ENCODE data around the gene CIP2A.

CIP2A gene

DNA sequence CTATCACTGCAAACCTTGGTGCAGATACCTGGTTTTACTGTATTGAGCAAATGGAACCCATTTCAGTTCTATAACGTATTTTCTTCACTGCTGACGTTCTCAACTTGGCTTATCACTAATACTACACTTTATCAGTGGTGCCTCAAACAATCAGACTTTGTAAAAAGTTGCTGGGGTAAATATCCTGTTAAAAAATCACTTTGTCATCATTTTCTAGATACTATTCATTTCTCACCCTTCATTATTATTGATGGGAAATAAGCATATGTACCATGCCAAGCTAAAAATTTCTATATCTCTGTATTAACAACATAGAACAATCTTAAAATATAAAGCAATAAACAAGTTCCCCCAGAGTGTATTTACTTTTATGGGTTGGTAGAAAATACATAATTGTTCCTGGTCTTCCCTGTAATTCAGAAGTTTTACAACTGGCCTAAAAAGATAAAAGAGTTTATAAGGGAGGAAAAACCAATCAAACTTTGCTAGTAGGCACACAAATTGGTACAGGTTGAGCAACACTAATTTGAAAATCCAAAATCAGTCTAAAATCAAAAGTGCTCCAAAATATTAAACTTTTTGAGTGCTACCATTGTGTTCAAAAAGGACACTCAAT, 33.2 kb downstream of the CIP2A start:
- H3K36me3 ChIP-seq (ENCODE audit: control insufficient read depth, insufficient read depth, low read length), result peaks cover 5% of the 10 kb centered on the region
- no peak overlapping the region for H3K4me3 ChIP-seq (ENCODE audit: low read depth, low read length)
- H3K4me1 ChIP-seq (ENCODE audit: control insufficient read depth, insufficient read depth, low read length), result no peaks in the 10 kb centered on the region
- no peaks in the 10 kb centered on the region for H3K9me3 ChIP-seq (ENCODE audit: control insufficient read depth, insufficient read depth, low read length)
- H3K27me3 ChIP-seq (ENCODE audit: control insufficient read depth, insufficient read depth, low read length), result no peaks in the 10 kb centered on the region
- H3K9ac ChIP-seq (ENCODE audit: low read depth, low read length), result no peak overlapping the region

GRCh38 chr3:108554913-108555571, 34.2 kb downstream of the CIP2A start:
- Histone ChIP-seq H3K4me3 (ENCODE audit: low read depth, low read length) (no peak overlapping the region), H3K9me3 (ENCODE audit: control insufficient read depth, insufficient read depth, low read length) (no peaks in the 10 kb centered on the region), H3K4me1 (ENCODE audit: control insufficient read depth, insufficient read depth, low read length) (no peaks in the 10 kb centered on the region), H3K36me3 (ENCODE audit: control insufficient read depth, insufficient read depth, low read length) (peaks cover 5% of the 10 kb centered on the region), H3K9ac (ENCODE audit: low read depth, low read length) (no peak overlapping the region), H3K27me3 (ENCODE audit: control insufficient read depth, insufficient read depth, low read length) (no peaks in the 10 kb centered on the region)

DNA sequence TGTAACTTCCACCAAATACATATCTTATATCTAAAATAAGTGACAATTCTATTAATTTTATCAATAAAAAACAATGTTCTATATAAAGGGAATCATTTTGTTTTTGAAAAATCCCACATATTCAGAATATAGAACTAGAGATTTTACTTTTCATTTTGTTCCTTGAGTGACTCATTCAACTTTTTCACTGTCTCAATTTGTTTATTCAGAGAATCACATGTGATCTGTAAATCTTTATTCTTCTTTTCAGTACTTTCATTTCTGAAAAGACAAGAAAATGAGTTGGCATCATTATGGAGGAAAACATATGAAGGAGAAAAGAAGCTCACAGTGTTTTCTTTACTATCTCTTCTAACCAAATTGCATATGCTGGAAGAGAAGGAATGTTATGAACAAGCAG, 35.0 kb downstream of the CIP2A start:
- H3K36me3 ChIP-seq (ENCODE audit: control insufficient read depth, insufficient read depth, low read length), result peaks cover 5% of the 10 kb centered on the region
- no peak overlapping the region for H3K9ac ChIP-seq (ENCODE audit: low read depth, low read length)
- no peak overlapping the region for H3K4me3 ChIP-seq (ENCODE audit: low read depth, low read length)
- no peaks in the 10 kb centered on the region for H3K27me3 ChIP-seq (ENCODE audit: control insufficient read depth, insufficient read depth, low read length)
- H3K4me1 ChIP-seq (ENCODE audit: control insufficient read depth, insufficient read depth, low read length), result no peaks in the 10 kb centered on the region
- no peaks in the 10 kb centered on the region for H3K9me3 ChIP-seq (ENCODE audit: control insufficient read depth, insufficient read depth, low read length)

DNA sequence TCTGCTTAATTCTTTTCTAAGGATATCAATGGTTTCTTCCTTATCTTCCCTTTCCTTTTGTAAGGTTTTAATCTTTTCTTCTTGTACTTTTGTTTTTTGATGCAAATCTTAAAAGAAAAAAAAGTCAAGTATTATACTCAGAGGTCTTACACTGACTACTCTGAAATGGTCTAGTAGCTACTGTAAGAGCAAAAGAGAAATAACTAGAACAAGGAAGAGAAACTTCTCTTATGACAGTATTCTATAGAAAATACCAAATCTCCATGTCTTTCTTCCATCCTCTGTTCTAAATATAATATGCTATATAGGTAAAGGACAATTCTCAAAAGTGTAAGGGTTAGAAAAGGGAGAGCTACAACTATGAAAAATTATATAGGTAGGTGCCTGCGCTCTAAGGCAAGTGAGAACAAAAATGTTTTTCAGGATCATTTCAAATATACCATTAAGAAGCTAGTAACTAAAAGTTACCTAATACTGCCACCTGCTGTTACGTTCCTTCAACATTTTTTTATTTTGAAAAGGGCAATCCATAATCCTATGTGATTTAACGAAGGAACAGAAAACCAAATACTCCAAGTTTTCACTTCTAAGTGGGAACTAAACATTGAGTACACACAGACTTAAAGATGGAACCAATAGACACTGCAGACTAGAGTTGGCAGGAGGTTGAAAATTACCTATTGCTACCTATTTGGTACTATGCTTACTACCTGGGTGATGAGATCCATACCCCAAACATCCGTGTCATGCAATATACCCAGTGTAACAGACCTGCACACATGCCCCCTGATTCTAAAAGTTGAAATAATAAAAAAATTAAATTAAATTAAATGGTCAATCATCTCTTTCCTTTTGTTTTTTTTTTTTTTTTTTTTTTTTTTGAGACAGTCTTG, 36.7 kb downstream of the CIP2A start:
- Histone ChIP-seq H3K4me3 (ENCODE audit: low read depth, low read length) (no peak overlapping the region), H3K9me3 (ENCODE audit: control insufficient read depth, insufficient read depth, low read length) (no peaks in the 10 kb centered on the region), H3K27me3 (ENCODE audit: control insufficient read depth, insufficient read depth, low read length) (no peaks in the 10 kb centered on the region), H3K4me1 (ENCODE audit: control insufficient read depth, insufficient read depth, low read length) (no peaks in the 10 kb centered on the region), H3K9ac (ENCODE audit: low read depth, low read length) (no peak overlapping the region), H3K36me3 (ENCODE audit: control insufficient read depth, insufficient read depth, low read length) (no peaks in the 10 kb centered on the region)

DNA sequence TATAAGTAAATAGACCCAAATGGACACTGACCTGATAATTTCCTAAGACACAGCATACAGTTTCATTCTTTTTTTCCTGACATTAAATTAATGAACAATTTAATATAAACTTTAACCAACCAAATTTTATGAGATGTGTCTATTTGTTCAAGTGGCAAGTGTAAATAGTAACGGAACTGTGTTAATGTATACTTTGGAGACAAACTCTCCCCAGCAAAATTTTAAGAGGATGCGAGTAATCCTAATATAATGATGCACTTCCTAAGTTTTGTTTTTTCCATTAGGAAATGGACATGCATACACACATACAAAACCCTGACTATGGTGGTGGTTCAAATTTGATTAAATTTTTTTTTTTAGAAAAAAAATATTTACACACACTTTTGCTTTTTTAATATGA, 40.4 kb downstream of the CIP2A start:
- no peaks in the 10 kb centered on the region for H3K9me3 ChIP-seq (ENCODE audit: control insufficient read depth, insufficient read depth, low read length)
- no peaks in the 10 kb centered on the region for H3K4me1 ChIP-seq (ENCODE audit: control insufficient read depth, insufficient read depth, low read length)
- no peaks in the 10 kb centered on the region for H3K36me3 ChIP-seq (ENCODE audit: control insufficient read depth, insufficient read depth, low read length)
- no peaks in the 10 kb centered on the region for H3K27me3 ChIP-seq (ENCODE audit: control insufficient read depth, insufficient read depth, low read length)
- H3K9ac ChIP-seq (ENCODE audit: low read depth, low read length), result no peak overlapping the region
- no peak overlapping the region for H3K4me3 ChIP-seq (ENCODE audit: low read depth, low read length)

DNA sequence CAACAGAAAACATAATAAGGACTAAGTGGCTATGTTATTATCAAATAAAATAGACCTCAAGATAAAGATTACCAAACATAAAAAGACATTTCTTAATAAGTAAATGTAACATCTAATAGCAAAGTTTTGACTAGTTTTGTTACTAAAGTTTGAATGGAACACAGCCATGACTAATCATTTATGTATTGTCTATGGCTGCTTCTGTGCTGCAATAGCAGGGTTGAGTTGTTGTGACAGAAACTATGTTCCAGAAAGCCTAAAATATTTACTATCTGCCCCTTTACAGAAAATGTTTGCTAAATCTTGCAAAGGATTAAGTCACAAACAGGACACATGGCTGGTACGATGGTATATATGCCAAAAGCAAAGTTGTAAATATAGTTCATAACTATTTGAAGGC, 40.9 kb downstream of the CIP2A start:
- H3K9ac ChIP-seq (ENCODE audit: low read depth, low read length), result no peak overlapping the region
- H3K36me3 ChIP-seq (ENCODE audit: control insufficient read depth, insufficient read depth, low read length), result peaks cover 4% of the 10 kb centered on the region
- H3K4me3 ChIP-seq (ENCODE audit: low read depth, low read length), result no peak overlapping the region
- H3K27me3 ChIP-seq (ENCODE audit: control insufficient read depth, insufficient read depth, low read length), result no peaks in the 10 kb centered on the region
- no peaks in the 10 kb centered on the region for H3K4me1 ChIP-seq (ENCODE audit: control insufficient read depth, insufficient read depth, low read length)
- no peaks in the 10 kb centered on the region for H3K9me3 ChIP-seq (ENCODE audit: control insufficient read depth, insufficient read depth, low read length)

GRCh38 chr3:108546692-108547091, 42.5 kb downstream of the CIP2A start:
- H3K4me3 ChIP-seq (ENCODE audit: low read depth, low read length), result no peak overlapping the region
- no peak overlapping the region for H3K9ac ChIP-seq (ENCODE audit: low read depth, low read length)
- H3K9me3 ChIP-seq (ENCODE audit: control insufficient read depth, insufficient read depth, low read length), result no peaks in the 10 kb centered on the region
- no peaks in the 10 kb centered on the region for H3K4me1 ChIP-seq (ENCODE audit: control insufficient read depth, insufficient read depth, low read length)
- no peaks in the 10 kb centered on the region for H3K27me3 ChIP-seq (ENCODE audit: control insufficient read depth, insufficient read depth, low read length)
- peaks cover 4% of the 10 kb centered on the region for H3K36me3 ChIP-seq (ENCODE audit: control insufficient read depth, insufficient read depth, low read length)

DNA sequence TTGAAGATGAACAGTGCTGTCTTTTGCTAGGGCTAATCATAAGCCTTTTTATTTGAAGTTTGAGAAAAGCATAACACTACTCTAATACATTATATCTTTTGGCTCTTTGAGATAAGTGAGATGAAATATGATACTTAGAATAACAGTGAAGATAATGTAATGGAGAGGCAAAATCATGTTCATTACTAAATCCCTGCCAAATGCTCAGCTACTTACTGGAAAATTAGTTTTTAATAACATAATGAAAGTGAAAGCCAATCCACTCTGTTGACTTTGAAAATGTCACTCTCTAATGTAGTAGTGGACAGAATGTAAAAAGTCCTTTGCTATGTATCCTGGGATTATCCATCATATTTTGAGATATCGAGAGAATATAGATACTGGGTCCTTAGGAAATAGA, 43.0 kb downstream of the CIP2A start:
- Histone ChIP-seq H3K4me1 (ENCODE audit: control insufficient read depth, insufficient read depth, low read length) (no peaks in the 10 kb centered on the region), H3K4me3 (ENCODE audit: low read depth, low read length) (no peak overlapping the region), H3K36me3 (ENCODE audit: control insufficient read depth, insufficient read depth, low read length) (peaks cover 4% of the 10 kb centered on the region), H3K27me3 (ENCODE audit: control insufficient read depth, insufficient read depth, low read length) (no peaks in the 10 kb centered on the region), H3K9ac (ENCODE audit: low read depth, low read length) (no peak overlapping the region), H3K9me3 (ENCODE audit: control insufficient read depth, insufficient read depth, low read length) (no peaks in the 10 kb centered on the region)

GRCh38 chr3:108538083-108538482, 51.2 kb downstream of the CIP2A start:
- peaks cover 6% of the 10 kb centered on the region for H3K4me1 ChIP-seq (ENCODE audit: control insufficient read depth, insufficient read depth, low read length)
- no peak overlapping the region for H3K4me3 ChIP-seq (ENCODE audit: low read depth, low read length)
- H3K27me3 ChIP-seq (ENCODE audit: control insufficient read depth, insufficient read depth, low read length), result no peaks in the 10 kb centered on the region
- H3K9ac ChIP-seq (ENCODE audit: low read depth, low read length), result no peak overlapping the region
- no peaks in the 10 kb centered on the region for H3K9me3 ChIP-seq (ENCODE audit: control insufficient read depth, insufficient read depth, low read length)
- no peaks in the 10 kb centered on the region for H3K36me3 ChIP-seq (ENCODE audit: control insufficient read depth, insufficient read depth, low read length)

- Histone ChIP-seq H3K27me3 (ENCODE audit: control insufficient read depth, insufficient read depth, low read length) (no peaks in the 10 kb centered on the region), H3K9me3 (ENCODE audit: control insufficient read depth, insufficient read depth, low read length) (no peaks in the 10 kb centered on the region), H3K4me3 (ENCODE audit: low read depth, low read length) (no peak overlapping the region), H3K36me3 (ENCODE audit: control insufficient read depth, insufficient read depth, low read length) (no peaks in the 10 kb centered on the region), H3K4me1 (ENCODE audit: control insufficient read depth, insufficient read depth, low read length) (no peaks in the 10 kb centered on the region), H3K9ac (ENCODE audit: low read depth, low read length) (no peak overlapping the region)
Measured at GRCh38 chr3:108528459-108529252, 60.6 kb downstream of the CIP2A start.

DNA sequence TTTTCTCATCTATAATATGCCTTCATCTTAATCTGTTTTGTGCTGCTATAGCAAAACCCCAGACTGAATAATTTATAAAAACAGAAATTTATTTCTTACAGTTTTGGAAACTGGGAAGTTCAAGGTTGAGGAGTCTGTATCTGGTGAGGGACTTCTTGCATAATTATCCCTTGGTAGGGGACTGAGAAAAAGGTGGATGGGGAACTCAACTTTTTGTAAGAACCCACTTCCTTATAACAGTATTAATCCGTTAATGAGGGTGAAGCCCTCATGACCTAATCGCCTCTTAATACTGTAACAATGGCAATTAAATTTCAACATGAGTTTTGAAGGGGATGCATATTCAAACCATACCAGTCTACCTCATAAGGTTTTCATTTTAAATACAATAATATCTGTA, 61.4 kb downstream of the CIP2A start:
- H3K9me3 ChIP-seq (ENCODE audit: control insufficient read depth, insufficient read depth, low read length), result no peaks in the 10 kb centered on the region
- no peaks in the 10 kb centered on the region for H3K36me3 ChIP-seq (ENCODE audit: control insufficient read depth, insufficient read depth, low read length)
- no peak overlapping the region for H3K9ac ChIP-seq (ENCODE audit: low read depth, low read length)
- H3K4me1 ChIP-seq (ENCODE audit: control insufficient read depth, insufficient read depth, low read length), result no peaks in the 10 kb centered on the region
- no peaks in the 10 kb centered on the region for H3K27me3 ChIP-seq (ENCODE audit: control insufficient read depth, insufficient read depth, low read length)
- H3K4me3 ChIP-seq (ENCODE audit: low read depth, low read length), result no peak overlapping the region
